KG1 (cell line): ENCODE results near the gene KIAA1755.
"Not testable (repeated sequence)": the region's sequence is repeated elsewhere in the genome, so short reads cannot be mapped to it uniquely, and the experiment has no call there.

ENCODE experiments used
- DNase-seq: peaks from one replicate; lab custom pipeline; 2025; lab: John Stamatoyannopoulos, UW

The KIAA1755 gene

GRCh38 chr20:38290829-38291814 lies 30.6 kb upstream of the KIAA1755 start:
- DNase-seq, result no peak

GRCh38 chr20:38286586-38287531 lies 26.3 kb upstream of the KIAA1755 start:
- no peak for DNase-seq

- DNase-seq, result no peak
Measured at GRCh38 chr20:38284893-38285444, 24.4 kb upstream of the KIAA1755 start.

GRCh38 chr20:38284066-38284650 lies 23.6 kb upstream of the KIAA1755 start:
- not testable (repeated sequence) for DNase-seq

DNA sequence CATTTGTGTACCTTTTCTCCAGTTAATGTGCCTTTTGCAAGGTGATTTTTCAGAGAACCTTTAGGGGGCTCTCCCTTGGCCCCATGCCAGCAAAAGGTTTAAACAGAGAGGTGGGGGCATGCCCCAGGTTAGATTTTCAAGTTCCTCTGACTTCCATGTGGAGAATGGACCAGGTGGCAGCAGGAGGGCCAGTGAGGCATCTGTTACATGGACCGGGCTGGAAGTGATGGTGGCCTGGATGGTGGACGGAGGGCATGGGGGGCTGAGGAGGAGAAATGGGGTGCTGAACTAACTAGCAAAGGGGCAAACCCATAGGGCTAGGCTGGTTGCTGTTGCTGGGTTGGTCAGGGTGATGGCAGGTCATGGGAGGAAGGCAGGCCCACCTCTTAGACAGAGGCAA lies 22.7 kb upstream of the KIAA1755 start:
- DNase-seq, result no peak

DNA sequence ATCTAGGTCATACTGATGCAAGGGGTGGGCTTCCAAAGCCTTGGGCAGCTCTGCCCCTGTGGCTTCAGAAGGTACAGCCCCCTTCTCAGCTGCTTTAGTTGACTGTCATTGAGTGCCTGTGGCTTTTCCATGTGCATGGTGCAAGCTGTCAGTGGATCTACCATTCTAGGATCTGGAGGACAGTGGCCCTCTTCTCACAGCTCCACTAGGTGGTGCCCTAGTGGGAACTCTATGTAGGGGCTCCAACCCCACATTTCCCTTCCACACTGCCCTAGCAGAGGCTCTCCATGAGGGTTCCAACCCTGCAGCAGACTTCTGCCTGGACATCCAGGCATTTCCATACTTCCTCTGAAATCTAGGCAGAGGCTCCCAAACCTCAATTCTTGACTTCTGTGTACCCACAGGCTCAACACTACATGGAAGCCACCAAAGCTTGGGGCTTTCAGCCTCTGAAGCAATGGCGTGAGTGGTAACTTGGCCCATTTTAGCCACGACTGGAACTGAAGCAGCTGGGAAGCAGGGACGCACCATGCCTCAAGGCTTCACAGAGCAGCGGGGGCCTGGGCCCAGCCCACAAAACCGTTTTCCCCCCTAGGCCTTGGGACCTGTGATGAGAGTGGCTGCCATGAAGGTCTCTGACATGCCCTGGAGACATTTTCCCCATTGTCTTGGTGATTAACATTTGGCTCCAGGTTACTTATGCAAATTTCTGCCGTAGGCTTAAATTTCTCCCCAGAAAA lies 20.8 kb upstream of the KIAA1755 start:
- not testable (repeated sequence) for DNase-seq

DNA sequence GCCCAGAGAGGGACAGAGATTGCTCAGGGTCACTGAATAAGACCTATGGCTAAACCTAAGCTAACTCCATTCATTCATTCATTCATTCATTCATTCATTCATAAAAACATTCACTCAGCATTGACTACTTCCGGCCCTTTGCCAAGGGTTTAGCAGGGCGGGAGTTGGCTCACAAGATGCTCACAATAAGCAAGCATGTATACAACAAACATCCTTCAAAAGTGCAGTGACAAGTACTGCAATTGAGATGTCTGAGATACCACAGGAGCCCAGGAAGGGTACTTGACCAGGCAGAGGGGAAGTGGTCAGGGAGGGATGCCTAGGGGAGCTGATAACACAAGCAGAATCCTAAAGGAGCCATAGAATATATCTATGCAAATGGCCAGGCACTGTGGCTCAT lies 18.2 kb upstream of the KIAA1755 start:
- no peak for DNase-seq

- DNase-seq, result no peak
Measured at GRCh38 chr20:38278131-38278530, 17.6 kb upstream of the KIAA1755 start.

DNA sequence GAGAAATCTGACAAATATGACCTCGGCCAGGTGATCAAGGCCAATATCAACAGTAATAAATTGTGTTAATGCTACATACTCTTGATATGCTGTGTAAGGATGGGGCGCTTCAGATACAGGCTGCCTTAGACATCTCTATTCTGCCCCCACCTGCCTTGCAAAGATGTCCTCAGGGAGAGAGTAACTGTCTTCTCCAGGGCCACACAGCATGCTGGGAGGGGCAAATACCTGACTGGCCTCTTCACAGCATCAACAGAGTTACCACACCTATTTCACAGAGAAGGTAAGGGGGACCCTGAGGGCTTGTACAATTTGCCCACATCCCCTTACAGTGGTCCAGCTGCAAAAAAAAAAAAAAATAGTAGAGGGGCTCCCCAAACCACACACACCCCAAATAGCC lies 17.2 kb upstream of the KIAA1755 start:
- no peak for DNase-seq

DNA sequence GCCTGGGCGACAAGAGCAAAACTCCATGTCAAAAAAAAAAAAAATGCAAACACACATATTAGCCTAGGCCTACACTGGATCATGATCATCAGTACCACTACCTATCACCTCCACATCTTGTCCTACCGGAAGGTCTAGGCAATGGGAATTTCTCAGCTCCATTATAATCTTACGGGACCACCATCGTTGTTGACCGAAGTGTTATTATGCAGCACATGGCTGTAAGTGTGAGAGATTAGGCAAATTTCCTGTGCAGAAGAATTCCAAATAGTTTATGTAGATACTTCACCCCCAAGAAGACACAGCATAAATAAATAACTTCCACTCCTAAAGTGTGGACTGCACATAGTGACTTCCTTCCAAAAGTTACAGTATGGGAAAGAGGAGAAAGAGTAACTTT lies 16.8 kb upstream of the KIAA1755 start:
- no peak for DNase-seq

DNA sequence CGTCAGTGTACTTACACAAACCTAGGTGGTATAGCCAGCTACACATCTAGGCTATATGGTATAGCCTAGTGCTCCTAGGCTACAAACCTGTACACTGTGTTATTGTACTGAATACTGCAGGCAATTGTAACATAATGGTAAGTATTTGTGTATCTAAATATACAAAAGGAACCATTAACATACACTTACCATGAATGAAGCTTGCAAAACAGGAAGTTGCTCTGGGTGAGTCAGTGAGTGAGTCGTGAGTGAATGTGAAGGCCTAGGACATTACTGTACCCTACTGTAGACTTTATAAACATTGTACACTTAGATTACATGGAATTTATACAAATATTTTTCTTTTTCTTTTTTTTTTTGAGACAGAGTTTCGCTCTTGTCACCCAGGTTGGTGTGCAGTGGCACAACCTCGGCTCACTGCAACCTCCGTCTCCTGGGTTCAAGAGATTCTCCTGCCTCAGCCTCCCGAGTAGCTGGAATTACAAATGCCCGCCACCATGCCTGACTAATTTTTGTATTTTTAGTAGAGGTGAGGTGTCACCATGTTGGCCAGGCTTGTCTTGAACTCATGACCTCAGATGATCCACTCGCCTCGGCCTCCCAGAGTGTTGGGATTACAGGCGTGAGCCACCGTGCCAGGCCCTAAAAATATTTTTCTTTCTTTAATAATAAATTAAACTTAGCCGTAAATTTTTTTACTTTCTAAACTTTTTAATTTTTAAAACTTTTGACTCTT lies 15.4 kb upstream of the KIAA1755 start:
- peak; percentile 4 for DNase-seq

- no peak for DNase-seq
Measured at GRCh38 chr20:38272961-38273360, 12.4 kb upstream of the KIAA1755 start.

GRCh38 chr20:38272398-38272797 lies 11.9 kb upstream of the KIAA1755 start:
- no peak for DNase-seq

DNA sequence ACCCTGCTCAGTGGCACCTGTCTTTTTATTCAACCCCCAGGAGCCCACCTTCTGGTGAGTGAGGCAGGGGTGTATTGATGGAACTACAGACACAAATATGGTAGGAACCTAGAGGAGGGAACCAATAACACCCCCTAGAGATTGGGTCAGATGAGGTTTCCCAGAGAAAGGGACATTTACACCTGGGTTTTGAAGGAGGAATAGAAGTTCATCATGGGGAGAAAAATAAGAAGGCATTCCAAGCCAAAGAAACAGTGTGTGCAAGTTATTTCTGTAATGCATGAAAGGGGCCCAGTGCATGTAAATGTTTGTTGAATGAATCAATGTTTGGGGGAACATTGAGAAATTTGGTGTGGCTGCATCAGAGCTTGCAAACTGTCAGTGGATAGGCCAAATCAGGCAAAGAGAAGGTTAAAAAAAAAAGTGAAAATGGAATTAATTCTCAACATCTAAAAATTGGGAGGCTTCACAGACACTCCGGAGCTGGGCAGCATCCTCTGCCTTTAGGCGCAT lies 11.1 kb upstream of the KIAA1755 start:
- DNase-seq, result no peak

DNA sequence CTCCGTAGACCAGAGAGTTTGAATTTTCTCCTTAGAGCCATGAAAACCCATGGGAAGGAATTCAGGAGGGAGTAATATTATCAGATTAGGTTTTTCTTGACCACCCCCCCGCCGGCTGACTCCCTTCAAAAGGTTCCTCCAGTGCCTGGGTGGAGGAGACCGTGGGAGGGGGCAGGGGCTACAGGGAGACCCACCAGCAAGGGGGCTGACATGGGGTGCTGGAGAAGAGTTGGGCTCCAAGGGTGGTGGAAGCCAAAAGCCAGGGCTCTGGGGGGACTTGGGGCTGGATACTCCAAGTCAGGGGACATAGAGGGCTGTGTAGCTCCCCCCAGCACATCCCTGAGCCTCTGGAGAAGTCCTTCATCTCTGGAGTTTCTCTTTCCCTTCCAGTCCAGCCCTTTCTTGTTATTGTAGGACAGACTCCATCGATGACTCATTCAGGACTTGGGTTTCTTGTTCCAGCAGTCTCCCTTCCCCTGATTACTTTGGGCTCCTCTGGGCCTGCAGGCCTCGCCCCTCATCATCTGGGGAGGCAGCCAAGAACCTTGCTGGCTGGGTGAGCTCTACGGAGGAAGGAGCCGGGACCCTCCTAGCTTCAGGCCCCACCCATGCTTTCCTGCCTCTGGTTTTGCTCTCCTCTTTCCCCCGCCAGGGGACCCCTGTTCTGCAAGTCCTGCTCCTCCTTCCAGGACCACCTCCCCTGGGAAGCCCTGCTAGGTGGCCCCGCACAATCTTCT lies 10.5 kb upstream of the KIAA1755 start:
- DNase-seq, result no peak

- no peak for DNase-seq
Measured at GRCh38 chr20:38269715-38270114, 9.2 kb upstream of the KIAA1755 start.

GRCh38 chr20:38269040-38269439 lies 8.5 kb upstream of the KIAA1755 start:
- DNase-seq, result no peak

- no peak for DNase-seq
Measured at GRCh38 chr20:38267901-38268514, 7.5 kb upstream of the KIAA1755 start.

DNA sequence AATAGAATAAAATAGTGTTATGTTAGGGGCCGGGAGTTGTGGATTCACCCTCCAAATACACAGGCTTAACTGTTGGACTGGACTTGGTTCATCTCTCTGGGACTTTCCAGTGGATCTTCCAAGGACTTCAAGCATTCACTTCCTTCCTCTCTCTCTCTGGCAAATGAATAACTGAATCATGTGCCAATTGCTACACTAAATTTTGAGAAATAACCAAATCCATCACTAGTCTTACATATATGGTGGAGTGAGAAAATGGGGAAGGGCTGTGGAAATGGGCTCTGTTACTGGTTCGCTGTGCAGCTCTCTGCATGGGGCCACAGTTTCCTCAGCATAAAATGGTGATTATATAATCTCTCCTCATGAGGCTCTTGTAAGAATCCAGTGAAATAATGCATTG lies 6.8 kb upstream of the KIAA1755 start:
- DNase-seq, result no peak
